Left lung (tissue), 10 donors: ENCODE measurements around the gene ARHGAP26. TPM values are rescaled to one million over a fixed set of nuclear protein-coding genes. Genes with fewer than 3 reads are reported as not detected.

Experiments
- ATAC-seq: fragments of 200-7000 bp; cut with Tn5 transposase; one replicate; pipeline ENCODE4 v1.9.1; 2020; ENCODE audit warnings: moderate library complexity
- DNase-seq, 4 donors: peaks; one replicate each; pipeline ENCODE4 v3.0.0-alpha.2; 2013 to 2020
- H3K27ac ChIP-seq, 2 donors: fragments of 200-600 bp; sonication (generic) in 1 of 2; one replicate each; pipeline versions ENCODE4 v1.5.0 to v1.8.0; 2020 to 2021
- H3K27me3 ChIP-seq, 2 donors: fragments of 200-600 bp; sonication (generic) in 1 of 2; one replicate each; pipeline versions ENCODE4 v1.5.0 to v1.8.0; 2020 to 2021
- H3K36me3 ChIP-seq, 2 donors: fragments of 200-600 bp; sonication (generic) in 1 of 2; one replicate each; pipeline versions ENCODE4 v1.5.0 to v1.8.0; 2020 to 2021
- H3K4me1 ChIP-seq, 2 donors: fragments of 200-600 bp; one replicate each; pipeline ENCODE4 v1.8.0; 2021
- H3K4me3 ChIP-seq, 2 donors: fragments of 200-600 bp; sonication (generic) in 1 of 2; one replicate each; pipeline versions ENCODE4 v1.5.0 to v1.8.0; 2020 to 2021; ENCODE audit warnings: mild to moderate bottlenecking in 1 of 2
- H3K9me3 ChIP-seq, 2 donors: fragments of 200-600 bp; sonication (generic) in 1 of 2; one replicate each; pipeline versions ENCODE4 v1.5.0 to v1.8.0; 2020 to 2021
- intact Hi-C, 2 donors: fragments of 100-400 bp; cut with DNase I; formaldehyde crosslinking; loops; one replicate each; pipeline versions ENCODE4 v1.11.2 to v1.14.2; 2022
- polyA plus RNA-seq, 6 donors: library from polyadenylated mRNA; unstranded; fragments of 120-200 nt; gene quantifications; one replicate each; pipeline ENCODE4 v1.2.1, GENCODE V29; 2013; ENCODE audit not compliant: insufficient read length in 6 of 6
- total RNA-seq, 2 donors: library from RNA; stranded (reverse); fragmentation: NEBNext Ultra II Directional; extraction: Animal tissue kit (Norgen Biotek cat#: 25700); gene quantifications; one replicate each; pipeline ENCODE4 v1.2.1, GENCODE V29; 2021
- TF ChIP-seq, protein P1 (sequence below), 2 donors: fragments of 200-600 bp; sonication (generic) in 1 of 2; IDR thresholded peaks; one replicate each; pipeline versions ENCODE4 v1.5.0 to v1.8.0; 2021; ENCODE audit warnings: antibody characterized with exemption in 2 of 2
- donor health status: DM: no; HTN: yes; CAD: no.
- donor health status: DM: no; HTN: no; CAD: no.

The ARHGAP26 gene
- total and polyA plus RNA-seq, 8 donors = 13.9 to 61.9 (median 14.9) TPM

DNA sequence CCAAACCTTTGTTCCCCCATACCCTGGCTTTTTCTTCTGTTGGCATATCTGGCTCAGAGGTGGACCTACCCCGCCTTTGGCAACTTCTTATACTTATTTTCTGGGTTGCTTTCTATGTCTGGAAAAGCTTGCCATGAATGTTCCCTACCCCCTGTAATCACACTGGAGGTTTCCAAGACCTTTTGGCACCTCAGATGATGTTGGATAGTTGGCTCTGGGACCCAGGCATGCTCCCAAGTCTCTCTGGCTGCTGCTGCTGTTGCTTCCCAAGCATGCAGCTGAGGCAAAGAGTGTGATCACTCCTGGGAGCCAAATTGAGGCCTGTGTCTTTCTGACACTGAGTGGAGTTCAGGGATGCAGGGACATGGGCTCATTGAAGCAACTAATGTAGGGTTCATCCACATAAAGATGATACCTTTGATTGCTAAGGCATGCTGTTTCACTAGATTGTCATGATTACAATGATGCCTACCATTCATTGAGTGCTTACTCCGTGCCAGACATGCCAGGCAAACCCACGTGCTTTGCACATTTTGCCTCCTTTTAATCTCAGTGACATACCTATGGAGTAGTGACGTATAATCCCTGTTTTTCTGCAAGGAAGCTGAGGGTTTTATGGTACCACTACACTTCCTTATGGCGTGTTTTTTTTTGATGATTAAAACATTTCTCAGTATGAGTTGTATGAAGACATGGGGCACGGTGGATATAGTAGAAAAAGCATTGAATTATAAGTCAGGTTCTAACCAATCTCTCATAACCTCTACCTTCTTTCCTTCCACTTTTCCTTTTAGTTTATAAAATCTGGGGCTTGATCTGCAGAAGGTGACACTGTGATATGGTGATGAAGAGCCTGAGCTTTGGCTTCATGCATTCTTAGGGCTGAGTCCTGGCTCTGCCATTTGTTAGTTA, 73.1 kb downstream of the ARHGAP26 start:
- no peak for ATAC-seq
- H3K27me3 ChIP-seq = no peaks in the 10 kb centered on the region
- TF ChIP-seq, protein P1, sequence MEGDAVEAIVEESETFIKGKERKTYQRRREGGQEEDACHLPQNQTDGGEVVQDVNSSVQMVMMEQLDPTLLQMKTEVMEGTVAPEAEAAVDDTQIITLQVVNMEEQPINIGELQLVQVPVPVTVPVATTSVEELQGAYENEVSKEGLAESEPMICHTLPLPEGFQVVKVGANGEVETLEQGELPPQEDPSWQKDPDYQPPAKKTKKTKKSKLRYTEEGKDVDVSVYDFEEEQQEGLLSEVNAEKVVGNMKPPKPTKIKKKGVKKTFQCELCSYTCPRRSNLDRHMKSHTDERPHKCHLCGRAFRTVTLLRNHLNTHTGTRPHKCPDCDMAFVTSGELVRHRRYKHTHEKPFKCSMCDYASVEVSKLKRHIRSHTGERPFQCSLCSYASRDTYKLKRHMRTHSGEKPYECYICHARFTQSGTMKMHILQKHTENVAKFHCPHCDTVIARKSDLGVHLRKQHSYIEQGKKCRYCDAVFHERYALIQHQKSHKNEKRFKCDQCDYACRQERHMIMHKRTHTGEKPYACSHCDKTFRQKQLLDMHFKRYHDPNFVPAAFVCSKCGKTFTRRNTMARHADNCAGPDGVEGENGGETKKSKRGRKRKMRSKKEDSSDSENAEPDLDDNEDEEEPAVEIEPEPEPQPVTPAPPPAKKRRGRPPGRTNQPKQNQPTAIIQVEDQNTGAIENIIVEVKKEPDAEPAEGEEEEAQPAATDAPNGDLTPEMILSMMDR (IDR thresholded peaks at IDR 0.05) = no peak
- H3K36me3 ChIP-seq = no peaks in the 10 kb centered on the region
- no peak for DNase-seq
- H3K4me3 ChIP-seq = no peak overlapping the region
- H3K4me1 ChIP-seq = peaks cover 0 to 75% of the 10 kb centered on the region in 2 donors
- no peaks in the 10 kb centered on the region for H3K9me3 ChIP-seq
- H3K27ac ChIP-seq = no peak overlapping the region
- intact Hi-C loops = no loop called here

DNA sequence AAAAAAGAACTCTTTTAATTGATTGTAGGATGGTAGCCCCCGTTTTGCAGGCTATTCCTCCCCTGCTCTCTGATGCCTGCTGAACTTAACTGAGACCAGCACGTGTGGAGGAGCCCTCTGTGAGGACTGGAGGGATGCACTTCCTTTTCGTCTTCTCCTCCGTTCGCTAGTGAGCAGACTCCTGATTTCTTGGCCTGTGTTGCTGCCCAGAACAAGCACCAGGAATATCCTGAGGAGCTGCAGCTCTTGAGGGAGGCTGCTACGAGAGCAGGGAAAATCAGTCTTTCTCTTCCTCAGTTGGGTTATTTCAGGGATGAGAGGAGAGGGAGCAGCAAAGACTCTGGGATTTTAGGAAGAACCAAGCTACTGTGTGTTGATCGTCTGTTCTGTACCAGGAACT, 74.7 kb downstream of the ARHGAP26 start:
- H3K4me3 ChIP-seq = no peak overlapping the region
- no peaks in the 10 kb centered on the region for H3K9me3 ChIP-seq
- peaks cover 0 to 60% of the 10 kb centered on the region in 2 donors for H3K4me1 ChIP-seq
- H3K36me3 ChIP-seq = no peaks in the 10 kb centered on the region
- TF ChIP-seq, protein P1 (IDR thresholded peaks at IDR 0.05) = no peak
- H3K27ac ChIP-seq = peak overlapping the region in 1 of 2 donors; percentile 47
- no peak for DNase-seq
- intact Hi-C loops = no loop called here
- ATAC-seq = no peak
- no peaks in the 10 kb centered on the region for H3K27me3 ChIP-seq

DNA sequence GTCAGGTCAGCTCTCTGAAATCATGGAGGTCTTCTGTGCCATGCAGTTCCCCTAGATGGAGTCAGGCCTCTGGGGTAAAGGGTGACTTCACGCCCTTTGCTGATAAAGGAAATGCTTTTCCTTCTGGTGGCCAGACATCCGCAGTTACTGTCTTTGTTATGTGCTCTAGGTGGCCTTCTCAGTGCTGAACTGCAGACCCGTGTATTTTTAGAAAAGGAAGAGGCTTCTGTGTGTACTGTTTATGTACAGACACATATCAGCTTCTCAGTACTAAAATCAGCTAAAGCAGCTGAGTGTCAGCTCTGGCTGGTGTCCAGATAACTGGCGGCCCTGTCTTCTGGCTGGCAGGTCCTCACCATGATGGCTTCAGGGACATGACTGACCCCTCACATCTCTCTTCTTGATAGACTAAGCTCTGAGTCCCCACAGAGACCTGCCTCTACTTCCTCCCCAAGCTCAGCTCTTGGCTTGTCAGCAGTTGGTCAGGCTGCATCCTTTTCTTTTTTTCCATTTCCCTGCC, 75.3 kb downstream of the ARHGAP26 start:
- intact Hi-C loops = no loop called here
- Histone ChIP-seq H3K4me3 (no peak overlapping the region), H3K36me3 (no peaks in the 10 kb centered on the region), H3K27me3 (no peaks in the 10 kb centered on the region), H3K4me1 (peaks cover 0 to 54% of the 10 kb centered on the region in 2 donors), H3K27ac (peak overlapping the region in 1 of 2 donors; percentile 47), H3K9me3 (no peaks in the 10 kb centered on the region)
- DNase-seq (no peak), ATAC-seq (no peak)
- TF ChIP-seq, protein P1 (IDR thresholded peaks at IDR 0.05) = no peak

DNA sequence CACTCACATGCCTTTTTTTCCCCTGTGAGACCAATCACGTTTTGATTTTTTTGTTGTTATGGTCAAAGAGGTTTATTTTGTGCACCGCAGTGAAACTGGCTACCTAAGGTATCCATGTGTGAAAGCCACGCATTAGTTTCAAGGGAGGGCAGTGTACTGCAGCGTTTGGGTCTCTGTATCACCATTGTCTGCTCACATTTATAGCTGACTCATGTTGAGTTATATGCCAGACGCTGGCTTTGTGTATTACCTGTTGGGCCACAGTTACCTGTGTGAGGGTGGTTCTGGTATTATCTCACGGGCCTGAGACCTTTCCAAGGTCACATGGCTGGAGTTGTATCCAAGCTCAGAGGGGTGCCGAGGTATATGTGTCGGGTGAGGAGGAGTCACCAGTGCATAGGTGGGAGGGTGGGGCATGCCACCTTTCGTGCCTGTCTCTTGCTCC, 75.8 kb downstream of the ARHGAP26 start:
- H3K9me3 ChIP-seq = no peaks in the 10 kb centered on the region
- no peaks in the 10 kb centered on the region for H3K27me3 ChIP-seq
- no peak overlapping the region for H3K4me3 ChIP-seq
- intact Hi-C loops = no loop called here
- TF ChIP-seq, protein P1 (IDR thresholded peaks at IDR 0.05) = no peak
- ATAC-seq (no peak), DNase-seq (no peak)
- peaks cover 0 to 49% of the 10 kb centered on the region in 2 donors for H3K4me1 ChIP-seq
- H3K27ac ChIP-seq = peak overlapping the region in 1 of 2 donors; percentile 47
- H3K36me3 ChIP-seq = no peaks in the 10 kb centered on the region

DNA sequence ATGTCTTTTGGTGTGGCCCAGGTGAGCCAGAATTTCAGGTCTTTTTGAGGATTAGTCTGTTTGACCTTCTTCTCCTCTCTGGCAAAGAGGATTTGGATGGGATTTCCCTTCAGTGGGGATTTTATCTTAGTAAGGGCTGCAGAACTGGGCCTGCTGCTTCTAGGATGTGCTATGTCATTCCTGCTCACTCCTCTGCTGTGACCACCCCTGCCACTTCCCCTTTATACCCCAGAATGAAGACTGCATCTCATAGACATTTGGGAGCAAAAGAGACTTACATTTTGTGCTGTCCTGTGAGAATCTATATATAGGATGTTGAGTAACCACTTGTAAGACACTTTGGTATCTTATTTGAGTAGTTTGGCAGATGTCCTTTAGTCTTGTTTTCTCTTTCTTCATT, 76.2 kb downstream of the ARHGAP26 start:
- intact Hi-C loops = no loop called here
- Histone ChIP-seq H3K9me3 (no peaks in the 10 kb centered on the region), H3K36me3 (no peaks in the 10 kb centered on the region), H3K4me1 (peaks cover 0 to 44% of the 10 kb centered on the region in 2 donors), H3K4me3 (no peak overlapping the region), H3K27me3 (no peaks in the 10 kb centered on the region), H3K27ac (peak overlapping the region in 1 of 2 donors; percentile 47)
- ATAC-seq (peak; percentile 36), DNase-seq (no peak)
- TF ChIP-seq, protein P1 (IDR thresholded peaks at IDR 0.05) = no peak
